Measurements from ENCODE around the gene GAGE12F.
"Not testable (repeated sequence)": the region's sequence is repeated elsewhere in the genome, so short reads cannot be mapped to it uniquely, and the experiment has no call there.

DNA sequence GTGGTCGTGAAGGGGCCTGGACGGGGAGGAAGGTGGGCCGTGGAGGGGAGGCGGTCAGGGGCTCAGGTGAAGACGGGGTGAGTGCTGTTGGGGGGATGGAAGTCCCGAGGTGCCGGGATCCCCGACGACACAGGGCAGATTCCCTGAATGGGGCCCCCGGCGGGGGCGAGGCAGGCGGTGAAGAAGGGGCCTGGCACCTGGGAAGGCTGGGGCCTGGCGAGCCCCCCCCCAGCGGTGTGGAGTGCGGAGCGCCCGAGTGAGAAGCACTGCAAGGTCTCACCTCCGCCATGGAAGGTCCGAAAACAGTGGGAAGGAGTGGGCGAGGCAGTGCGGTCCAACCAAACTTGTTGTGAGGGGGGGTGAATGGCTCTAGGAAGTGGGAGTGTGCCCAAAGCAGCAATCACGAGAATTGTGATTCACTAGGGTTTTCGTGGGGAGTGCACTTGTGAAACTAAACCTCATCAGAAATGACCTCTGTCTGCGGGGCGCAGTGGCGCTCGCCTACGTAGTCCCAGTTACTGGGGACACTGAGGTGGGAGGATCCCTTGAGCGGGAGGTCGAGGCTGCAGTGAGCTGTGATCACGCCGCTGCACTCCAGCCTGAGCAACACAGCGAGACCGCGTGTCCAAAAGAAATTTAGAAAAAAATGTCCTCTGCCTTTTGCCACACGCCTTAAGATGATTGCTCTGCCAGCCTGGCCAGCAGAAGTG is 29.3 kb downstream of the GAGE12F start:
- not testable (repeated sequence) for TF ChIP-seq POLR2A (IDR thresholded peaks at IDR 0.05)
- TF ChIP-seq, protein P1, sequence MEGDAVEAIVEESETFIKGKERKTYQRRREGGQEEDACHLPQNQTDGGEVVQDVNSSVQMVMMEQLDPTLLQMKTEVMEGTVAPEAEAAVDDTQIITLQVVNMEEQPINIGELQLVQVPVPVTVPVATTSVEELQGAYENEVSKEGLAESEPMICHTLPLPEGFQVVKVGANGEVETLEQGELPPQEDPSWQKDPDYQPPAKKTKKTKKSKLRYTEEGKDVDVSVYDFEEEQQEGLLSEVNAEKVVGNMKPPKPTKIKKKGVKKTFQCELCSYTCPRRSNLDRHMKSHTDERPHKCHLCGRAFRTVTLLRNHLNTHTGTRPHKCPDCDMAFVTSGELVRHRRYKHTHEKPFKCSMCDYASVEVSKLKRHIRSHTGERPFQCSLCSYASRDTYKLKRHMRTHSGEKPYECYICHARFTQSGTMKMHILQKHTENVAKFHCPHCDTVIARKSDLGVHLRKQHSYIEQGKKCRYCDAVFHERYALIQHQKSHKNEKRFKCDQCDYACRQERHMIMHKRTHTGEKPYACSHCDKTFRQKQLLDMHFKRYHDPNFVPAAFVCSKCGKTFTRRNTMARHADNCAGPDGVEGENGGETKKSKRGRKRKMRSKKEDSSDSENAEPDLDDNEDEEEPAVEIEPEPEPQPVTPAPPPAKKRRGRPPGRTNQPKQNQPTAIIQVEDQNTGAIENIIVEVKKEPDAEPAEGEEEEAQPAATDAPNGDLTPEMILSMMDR (IDR thresholded peaks at IDR 0.05 in 4 of 5, conservative IDR thresholded peaks at IDR 0.05 in 1 of 5): not testable (repeated sequence)

Data from gastrocnemius medialis (tissue), 4 donors.